Mesodermal cell (in vitro differentiated cells): ENCODE results near the gene CPA2.

ENCODE experiments used
- H3K27ac ChIP-seq: 2 replicates; pipeline ENCODE4 v1.7.0; 2013; ENCODE audit warnings: mild to moderate bottlenecking, low read depth, low read length, moderate library complexity; ENCODE audit not compliant: severe bottlenecking
- H3K36me3 ChIP-seq: 2 replicates; pipeline ENCODE4 v1.7.1; 2013; ENCODE audit warnings: mild to moderate bottlenecking, low read length, moderate library complexity; ENCODE audit not compliant: control insufficient read depth, insufficient read depth
- H3K4me1 ChIP-seq: one replicate; pipeline ENCODE4 v1.7.1; 2013; ENCODE audit warnings: mild to moderate bottlenecking, low read length; ENCODE audit not compliant: insufficient read depth, control insufficient read depth, poor library complexity, severe bottlenecking
- H3K4me3 ChIP-seq: 2 replicates; pipeline ENCODE4 v1.7.0; 2013; ENCODE audit warnings: low read length, control low read depth, mild to moderate bottlenecking; ENCODE audit not compliant: insufficient read depth, poor library complexity, severe bottlenecking; ENCODE audit errors: extremely low read depth
- H3K9me3 ChIP-seq: 2 replicates; pipeline ENCODE4 v1.7.1; 2013; ENCODE audit warnings: mild to moderate bottlenecking, low read length, moderate library complexity; ENCODE audit not compliant: control insufficient read depth
- WGBS, 2 experiments: methylation state at CpG; one replicate each; pipeline ENCODE4 v1.1.5; 2013; ENCODE audit warnings: missing lambda C conversion rate in 2 of 2; ENCODE audit not compliant: insufficient coverage in 2 of 2; 5-methylcytosine and 5-hydroxymethylcytosine counted together

Gene CPA2

GRCh38 chr7:130297628-130298543, 31.2 kb downstream of the CPA2 start:
- Histone ChIP-seq H3K9me3 (no peaks in the 10 kb centered on the region), H3K36me3 (no peaks in the 10 kb centered on the region), H3K4me1 (peaks cover 6% of the 10 kb centered on the region), H3K4me3 (no peak overlapping the region), H3K27ac (peak overlapping the region; percentile 23)
- 77 to 80% methylated on average over 15 to 18 of the region's 20 CpGs for WGBS, 2 experiments

- H3K4me3 ChIP-seq = no peak overlapping the region
- H3K27ac ChIP-seq = no peak overlapping the region
- H3K9me3 ChIP-seq = no peaks in the 10 kb centered on the region
- H3K4me1 ChIP-seq = peaks cover 6% of the 10 kb centered on the region
- H3K36me3 ChIP-seq = no peaks in the 10 kb centered on the region
- WGBS, 2 experiments = 83 to 90% methylated on average over 2 to 3 of the region's 5 CpGs
Observed at GRCh38 chr7:130298544-130299326, 32.1 kb downstream of the CPA2 start.

GRCh38 chr7:130299866-130300265, 33.2 kb downstream of the CPA2 start:
- 87 to 100% methylated on average over 1 to 6 of the region's 7 CpGs for WGBS, 2 experiments
- Histone ChIP-seq H3K4me3 (no peak overlapping the region), H3K9me3 (no peaks in the 10 kb centered on the region), H3K27ac (no peak overlapping the region), H3K4me1 (peaks cover 6% of the 10 kb centered on the region), H3K36me3 (no peaks in the 10 kb centered on the region)

- H3K9me3 ChIP-seq = no peaks in the 10 kb centered on the region
- H3K36me3 ChIP-seq = no peaks in the 10 kb centered on the region
- peaks cover 2% of the 10 kb centered on the region for H3K4me1 ChIP-seq
- no peak overlapping the region for H3K4me3 ChIP-seq
- 89% methylated on average over 5 to 8 of the region's 8 CpGs for WGBS, 2 experiments
- no peak overlapping the region for H3K27ac ChIP-seq
Observed at GRCh38 chr7:130301501-130302020, 34.9 kb downstream of the CPA2 start.

- Histone ChIP-seq H3K36me3 (no peaks in the 10 kb centered on the region), H3K4me3 (no peak overlapping the region), H3K9me3 (no peaks in the 10 kb centered on the region), H3K4me1 (no peaks in the 10 kb centered on the region), H3K27ac (no peak overlapping the region)
Observed at GRCh38 chr7:130302649-130303048, 36.0 kb downstream of the CPA2 start.

GRCh38 chr7:130303127-130303526, 36.5 kb downstream of the CPA2 start:
- H3K4me3 ChIP-seq = no peak overlapping the region
- WGBS, 2 experiments = no CpG with 5 or more reads among the region's 2 CpGs

GRCh38 chr7:130303551-130303950, 36.9 kb downstream of the CPA2 start:
- H3K4me3 ChIP-seq = no peak overlapping the region
- no peak overlapping the region for H3K27ac ChIP-seq
- H3K4me1 ChIP-seq = no peaks in the 10 kb centered on the region
- no peaks in the 10 kb centered on the region for H3K36me3 ChIP-seq
- WGBS, 2 experiments = 88% methylated on average over 1 of the region's 5 CpGs; no CpG with 5 or more reads in 1 of the 2 experiments
- H3K9me3 ChIP-seq = no peaks in the 10 kb centered on the region

More at GRCh38 chr7:130303127-130303526, 36.5 kb downstream of the CPA2 start:
- Histone ChIP-seq H3K27ac (no peak overlapping the region), H3K4me1 (no peaks in the 10 kb centered on the region), H3K36me3 (no peaks in the 10 kb centered on the region), H3K9me3 (no peaks in the 10 kb centered on the region)

- H3K36me3 ChIP-seq = no peaks in the 10 kb centered on the region
- H3K4me3 ChIP-seq = no peak overlapping the region
- H3K9me3 ChIP-seq = no peaks in the 10 kb centered on the region
- no peaks in the 10 kb centered on the region for H3K4me1 ChIP-seq
- 85 to 96% methylated on average over 5 of the region's 5 CpGs for WGBS, 2 experiments
- no peak overlapping the region for H3K27ac ChIP-seq
Observed at GRCh38 chr7:130303982-130304381, 37.3 kb downstream of the CPA2 start.

GRCh38 chr7:130304878-130305277, 38.2 kb downstream of the CPA2 start:
- Histone ChIP-seq H3K4me1 (no peaks in the 10 kb centered on the region), H3K36me3 (no peaks in the 10 kb centered on the region), H3K27ac (no peak overlapping the region), H3K4me3 (no peak overlapping the region), H3K9me3 (no peaks in the 10 kb centered on the region)
- 69 to 80% methylated on average over 1 to 2 of the region's 3 CpGs for WGBS, 2 experiments

- Histone ChIP-seq H3K4me1 (no peaks in the 10 kb centered on the region), H3K36me3 (no peaks in the 10 kb centered on the region), H3K9me3 (no peaks in the 10 kb centered on the region), H3K27ac (no peak overlapping the region), H3K4me3 (no peak overlapping the region)
- 91 to 94% methylated on average over 19 to 21 of the region's 21 CpGs for WGBS, 2 experiments
Observed at GRCh38 chr7:130305433-130306042, 38.9 kb downstream of the CPA2 start.
